GM12878 (cell line): ENCODE measurements around the gene ASTN1. TPM values are rescaled to one million over a fixed set of nuclear protein-coding genes. Genes with fewer than 3 reads are reported as not detected.

Experiments used
- ATAC-seq: fragments of 200-7000 bp; cut with Tn5 transposase; 3 replicates; pipeline ENCODE4 v1.9.1; 2020; ENCODE audit warnings: mild to moderate bottlenecking, moderate library complexity
- BruUV-seq: library from RNA; stranded (reverse); fragments of 400-500 nt; replicated peaks from 2 replicates; lab custom pipeline; 2021; lab: Mats Ljungman, UMichigan
- CTCF ChIA-PET: fragments of 300-600 bp; sonication (Branson Sonifier 250); formaldehyde crosslinking; extraction: SDS; loops from one replicate; lab custom pipeline; 2021; ENCODE audit warnings: inconsistent platforms; lab: Yijun Ruan, JAX
- POLR2A ChIA-PET: fragments of 350-600 bp; formaldehyde crosslinking; extraction: SDS; loops from one replicate; lab custom pipeline; 2021; ENCODE audit warnings: inconsistent platforms; lab: Charles Lee
- RAD21 ChIA-PET: fragments of 300-600 bp; sonication (Branson Sonifier 250); formaldehyde crosslinking; loops from one replicate; lab custom pipeline; 2023; ENCODE audit warnings: antibody characterized with exemption; ENCODE audit not compliant: unreplicated experiment; lab: Charles Lee
- SMC1A ChIA-PET: fragments of 300-600 bp; sonication (Branson Sonifier 250); formaldehyde crosslinking; loops from one replicate; lab custom pipeline; 2023; ENCODE audit not compliant: unreplicated experiment, uncharacterized antibody; lab: Charles Lee
- DNase-seq: peaks from one replicate; pipeline ENCODE4 v3.0.0-alpha.2; 2011; ENCODE audit warnings: low read depth, low spot score
- FAIRE-seq: peaks from 3 replicates; lab custom pipeline; 2011; peaks lifted over from hg19 to GRCh38; lab: Jason Lieb, UNC
- H2AFZ ChIP-seq: 2 replicates; pipeline ENCODE4 v1.6.0; 2011; ENCODE audit warnings: low read depth, low read length, control low read depth; ENCODE audit not compliant: control insufficient read depth
- H3K27ac ChIP-seq: 2 replicates; pipeline ENCODE4 v1.5.1; 2011; ENCODE audit warnings: control low read depth; ENCODE audit not compliant: control insufficient read depth, insufficient read depth
- H3K27me3 ChIP-seq, 2 experiments: replicated peaks in 1 of 2; 2 replicates each; pipeline versions ENCODE4 v1.6.0 to v1.6.1; 2011; ENCODE audit warnings: low read length in 1 of 2; ENCODE audit not compliant: control insufficient read depth in 2 of 2, insufficient read depth in 2 of 2
- H3K36me3 ChIP-seq, 2 experiments: 2 replicates each; pipeline ENCODE4 v1.5.1; 2011; ENCODE audit warnings: low read length in 1 of 2; ENCODE audit not compliant: control insufficient read depth in 2 of 2, insufficient read depth in 2 of 2
- H3K4me1 ChIP-seq: 2 replicates; pipeline ENCODE4 v1.6.1; 2011; ENCODE audit warnings: mild to moderate bottlenecking, low read length, moderate library complexity, mixed read lengths; ENCODE audit not compliant: control insufficient read depth, insufficient read depth
- H3K4me2 ChIP-seq: 2 replicates; pipeline ENCODE4 v1.6.0; 2011; ENCODE audit warnings: control low read depth; ENCODE audit not compliant: control insufficient read depth, insufficient read depth
- H3K4me3 ChIP-seq: fragments of 200-600 bp; sonication (generic); 2 replicates; pipeline ENCODE4 v1.5.1; 2016
- H3K79me2 ChIP-seq: 2 replicates; pipeline ENCODE4 v1.6.0; 2011; ENCODE audit warnings: low read length; ENCODE audit not compliant: control insufficient read depth, insufficient read depth
- H3K9ac ChIP-seq: 2 replicates; pipeline ENCODE4 v1.8.0; 2011; ENCODE audit warnings: low read length, control low read depth, mixed read lengths; ENCODE audit not compliant: control insufficient read depth, insufficient read depth
- H3K9me3 ChIP-seq: replicated peaks from 3 replicates; pipeline ENCODE4 v1.5.1; 2011; ENCODE audit warnings: mild to moderate bottlenecking, low read length; ENCODE audit not compliant: control insufficient read depth, insufficient read depth
- H4K20me1 ChIP-seq: 2 replicates; pipeline ENCODE4 v1.6.0; 2011; ENCODE audit not compliant: control insufficient read depth, insufficient read depth
- BCL11A ChIP-seq: IDR thresholded peaks from 2 replicates; pipeline ENCODE4 v1.6.1; 2011; ENCODE audit warnings: low read depth, low read length
- HDAC6 ChIP-seq: fragments of 200-600 bp; sonication (generic); IDR thresholded peaks from one replicate; pipeline ENCODE4 v1.8.0; 2017; ENCODE audit warnings: antibody characterized with exemption; ENCODE audit not compliant: unreplicated experiment
- KLF5 ChIP-seq: fragments of 450-650 bp; IDR thresholded peaks from 2 replicates; pipeline ENCODE4 v1.6.1; 2014; ENCODE audit warnings: mild to moderate bottlenecking; ENCODE audit not compliant: partially characterized antibody
- MYB ChIP-seq: fragments of 150-350 bp; IDR thresholded peaks from 2 replicates; pipeline ENCODE4 v1.6.1; 2014; ENCODE audit warnings: mild to moderate bottlenecking, low read depth, low read length, borderline replicate concordance
- PML ChIP-seq: IDR thresholded peaks from 2 replicates; pipeline ENCODE4 v1.6.1; 2012; ENCODE audit warnings: low read length, inconsistent platforms
- POLR2AphosphoS2 ChIP-seq: IDR thresholded peaks from 2 replicates; pipeline ENCODE4 v1.6.1; 2011; ENCODE audit warnings: low read depth, mild to moderate bottlenecking, low read length, improper control_type of control experiment, moderate library complexity
- RCOR1 ChIP-seq: conservative IDR thresholded peaks from 2 replicates; pipeline ENCODE4 v1.6.1; 2012; ENCODE audit warnings: low read depth, low read length, improper control_type of control experiment
- RELA ChIP-seq: fragments of 450-650 bp; IDR thresholded peaks from 2 replicates; pipeline ENCODE4 v1.8.0; 2014; ENCODE audit warnings: borderline replicate concordance; ENCODE audit not compliant: partially characterized antibody
- SIX5 ChIP-seq: IDR thresholded peaks from 2 replicates; pipeline ENCODE4 v1.6.1; 2011; ENCODE audit warnings: mild to moderate bottlenecking, low read depth, low read length, moderate library complexity; ENCODE audit not compliant: severe bottlenecking
- ZBED1 ChIP-seq: IDR thresholded peaks from 2 replicates; pipeline ENCODE4 v1.6.1; 2016; ENCODE audit warnings: borderline replicate concordance
- WGBS: methylation state at CpG from one replicate; pipeline ENCODE4 v1.1.6; 2016; ENCODE audit warnings: low lambda C conversion rate; ENCODE audit not compliant: insufficient replicate concordance, insufficient coverage; ENCODE audit errors: missing lambda C conversion rate; 5-methylcytosine and 5-hydroxymethylcytosine counted together
- in situ Hi-C: fragments of 300-500 bp; cut with MboI; formaldehyde crosslinking; loops from 9 replicates; pipeline ENCODE4 v1.14.3; 2018; ENCODE audit warnings: mixed read lengths
- intact Hi-C: fragments of 100-400 bp; cut with micrococcal nuclease; formaldehyde crosslinking; loops from one replicate; pipeline ENCODE4 v1.14.2; 2022; ENCODE audit not compliant: unreplicated experiment
- polyA plus RNA-seq, 11 experiments: library from polyadenylated mRNA; depleted of rRNA in 4 of 11; unstranded in 6 of 11; stranded (reverse) in 5 of 11; fragments of >200 nt; fragmentation: Nextera tagmentation in 4 of 11; fragmentation: Illumina TruSeq in 1 of 11; extraction: Ambion mirVana in 4 of 11; extraction: Trizol in 1 of 11; gene quantifications; 1 replicate in 1 of 11; 2 replicates in 10 of 11; pipeline versions ENCODE4 v1.2.1 to v1.2.3, GENCODE V29; 2011 to 2016; ENCODE audit warnings: inconsistent platforms in 2 of 11, missing spikeins in 2 of 11, low read depth in 1 of 11
- total RNA-seq, 4 experiments: library from RNA; depleted of rRNA in 3 of 4; stranded (reverse); fragments of >200 nt in 3 of 4; fragmentation: Illumina TruSeq in 1 of 4; extraction: Trizol in 1 of 4; gene quantifications; 2 replicates each; pipeline versions ENCODE4 v1.2.1 to v1.2.3, GENCODE V29; 2013 to 2021

Gene ASTN1
- total and polyA plus RNA-seq, 10 of the 15 experiments (the other 5 are each of a cell fraction or from before 2014, with no cell fraction given) = 0.04 TPM; not detected in 9

DNA sequence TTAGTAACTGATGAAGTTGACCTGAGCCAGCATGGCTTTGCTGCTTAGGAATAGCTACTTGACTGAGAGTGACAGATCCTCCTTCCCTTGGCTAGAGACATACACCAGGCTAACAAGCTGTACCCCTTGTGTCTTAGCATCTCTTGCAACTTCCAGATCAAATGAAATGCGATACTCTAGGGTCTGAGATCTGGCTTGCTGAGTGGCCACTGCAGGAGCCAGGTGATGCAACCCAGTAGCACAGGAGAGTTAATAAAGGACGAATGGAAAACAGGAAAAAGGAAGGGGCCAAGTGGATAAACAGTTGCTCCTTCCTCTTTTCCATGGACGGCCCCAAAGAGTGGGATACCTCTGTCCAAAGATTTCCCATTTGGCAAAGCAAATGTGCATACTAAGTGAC, 38.2 kb downstream of the ASTN1 start:
- Histone ChIP-seq H3K27ac (no peak overlapping the region), H3K9ac (no peak overlapping the region), H3K4me2 (no peak overlapping the region), H3K9me3 (no peaks in the 10 kb centered on the region), H2AFZ (no peak overlapping the region), H3K36me3 (no peaks in the 10 kb centered on the region), H3K79me2 (no peaks in the 10 kb centered on the region), H3K4me1 (no peaks in the 10 kb centered on the region), H3K4me3 (no peak overlapping the region), H3K27me3 (no peaks in the 10 kb centered on the region), H4K20me1 (no peaks in the 10 kb centered on the region)
- ATAC-seq (no peak), FAIRE-seq (no peak), DNase-seq (no peak)
- ChIA-PET POLR2A (no interaction called here), RAD21 (no interaction called here), CTCF (no interaction called here), SMC1A (no interaction called here)
- TF ChIP-seq SIX5 = no peak
- no peak for TF ChIP-seq PML
- TF ChIP-seq KLF5 = no peak
- no peak for TF ChIP-seq BCL11A
- TF ChIP-seq RELA = no peak
- TF ChIP-seq POLR2AphosphoS2 = no peak
- no peak for TF ChIP-seq HDAC6
- TF ChIP-seq MYB = no peak
- TF ChIP-seq RCOR1 = no peak
- no peak for TF ChIP-seq ZBED1
- BruUV-seq = no TSS peak
- WGBS = 0% methylated on average over 3 of the region's 3 CpGs
- in situ Hi-C loops (no loop called here), intact Hi-C loops (no loop called here)
